ENCODE data around the gene CYP11A1.

DNA sequence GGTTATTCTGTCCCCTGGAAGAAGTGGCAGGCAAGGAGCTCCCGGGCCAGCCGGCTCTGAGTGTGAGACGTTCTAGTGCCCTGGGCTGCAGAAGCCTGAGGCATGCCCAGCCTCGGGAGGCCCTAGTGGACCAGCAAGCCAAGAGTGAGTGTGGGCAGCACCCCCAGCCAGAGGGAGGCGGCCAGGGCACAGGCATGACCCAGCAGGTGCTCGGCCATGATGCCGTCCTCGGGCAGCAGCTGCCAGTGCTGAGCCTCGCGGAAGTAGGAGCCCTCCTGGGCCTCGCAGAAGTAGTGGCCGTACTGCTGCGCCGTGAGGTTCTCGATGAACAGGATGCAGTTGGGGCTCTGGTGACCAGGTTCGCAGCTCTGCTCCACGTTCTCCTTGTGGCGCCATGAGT lies 43.1 kb upstream of the CYP11A1 start:
- TF ChIP-seq POLR2AphosphoS5 (IDR thresholded peaks at IDR 0.05; ENCODE audit: low read depth, low read length) (0 out of 2 replicates have a peak, but pooled peaks have one; percentile 31), POLR2A (IDR thresholded peaks at IDR 0.05; ENCODE audit: low read depth, low read length) (no peak)

Measured in GM12892 (cell line).